GM12874 (cell line): ENCODE data around the gene CYP3A5.

ENCODE experiments used
- TF ChIP-seq, protein P1 (sequence below): IDR thresholded peaks from 2 replicates; pipeline ENCODE4 v1.5.1; 2011; ENCODE audit warnings: low read depth, mild to moderate bottlenecking, control low read depth, low read length, moderate library complexity; ENCODE audit not compliant: insufficient read depth

CYP3A5 gene

DNA sequence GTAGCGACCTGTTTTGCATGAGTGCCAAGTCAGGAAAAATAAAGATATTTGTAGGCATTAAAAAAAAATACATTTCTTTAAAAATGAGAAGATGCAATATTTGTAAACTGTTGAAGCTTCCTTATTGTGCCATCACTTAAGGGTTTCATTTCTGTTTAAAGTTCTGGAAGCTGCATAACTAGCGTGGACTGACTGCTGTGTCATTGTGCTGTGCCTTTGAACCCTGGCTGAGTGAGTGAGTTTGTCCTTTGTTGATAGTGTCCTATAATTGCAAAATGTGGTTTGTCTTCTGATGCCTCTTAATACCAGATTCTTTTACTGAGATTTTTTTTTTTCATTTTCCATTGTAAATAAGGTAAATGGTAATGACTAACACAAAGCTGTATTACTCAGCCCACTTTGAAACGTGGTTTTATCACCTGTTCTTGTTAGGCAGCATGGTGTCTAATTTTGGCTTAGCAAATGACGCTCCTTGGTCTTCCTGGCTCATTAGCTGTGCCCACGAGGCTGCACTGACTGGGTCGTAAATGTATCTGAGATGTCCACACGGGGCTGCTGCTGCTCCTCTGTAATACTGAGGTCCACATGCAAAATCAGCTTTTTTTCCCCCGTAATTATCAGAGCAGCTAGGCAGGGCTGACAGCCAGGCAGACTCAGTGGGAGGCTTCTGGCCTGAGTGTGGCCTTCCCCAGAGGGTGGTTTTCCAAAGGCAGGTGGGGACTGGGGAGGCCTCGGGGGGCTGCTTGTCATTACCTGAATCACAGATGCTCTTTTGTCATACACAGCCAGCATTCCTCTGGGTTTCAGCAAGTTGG is 48.3 kb downstream of the CYP3A5 start:
- TF ChIP-seq, protein P1, sequence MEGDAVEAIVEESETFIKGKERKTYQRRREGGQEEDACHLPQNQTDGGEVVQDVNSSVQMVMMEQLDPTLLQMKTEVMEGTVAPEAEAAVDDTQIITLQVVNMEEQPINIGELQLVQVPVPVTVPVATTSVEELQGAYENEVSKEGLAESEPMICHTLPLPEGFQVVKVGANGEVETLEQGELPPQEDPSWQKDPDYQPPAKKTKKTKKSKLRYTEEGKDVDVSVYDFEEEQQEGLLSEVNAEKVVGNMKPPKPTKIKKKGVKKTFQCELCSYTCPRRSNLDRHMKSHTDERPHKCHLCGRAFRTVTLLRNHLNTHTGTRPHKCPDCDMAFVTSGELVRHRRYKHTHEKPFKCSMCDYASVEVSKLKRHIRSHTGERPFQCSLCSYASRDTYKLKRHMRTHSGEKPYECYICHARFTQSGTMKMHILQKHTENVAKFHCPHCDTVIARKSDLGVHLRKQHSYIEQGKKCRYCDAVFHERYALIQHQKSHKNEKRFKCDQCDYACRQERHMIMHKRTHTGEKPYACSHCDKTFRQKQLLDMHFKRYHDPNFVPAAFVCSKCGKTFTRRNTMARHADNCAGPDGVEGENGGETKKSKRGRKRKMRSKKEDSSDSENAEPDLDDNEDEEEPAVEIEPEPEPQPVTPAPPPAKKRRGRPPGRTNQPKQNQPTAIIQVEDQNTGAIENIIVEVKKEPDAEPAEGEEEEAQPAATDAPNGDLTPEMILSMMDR: no peak

DNA sequence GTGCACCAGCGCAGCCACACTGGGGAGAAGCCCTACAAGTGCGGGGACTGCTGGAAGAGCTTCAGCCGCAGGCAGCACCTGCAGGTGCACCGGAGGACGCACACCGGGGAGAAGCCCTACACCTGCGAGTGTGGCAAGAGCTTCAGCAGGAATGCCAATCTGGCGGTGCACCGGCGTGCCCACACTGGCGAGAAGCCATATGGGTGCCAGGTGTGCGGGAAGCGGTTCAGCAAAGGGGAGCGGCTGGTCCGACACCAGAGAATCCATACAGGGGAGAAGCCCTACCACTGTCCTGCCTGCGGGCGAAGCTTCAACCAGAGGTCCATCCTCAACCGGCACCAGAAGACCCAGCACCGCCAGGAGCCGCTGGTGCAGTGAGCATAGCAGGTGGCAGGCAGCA is 50.2 kb downstream of the CYP3A5 start:
- TF ChIP-seq, protein P1: no peak

DNA sequence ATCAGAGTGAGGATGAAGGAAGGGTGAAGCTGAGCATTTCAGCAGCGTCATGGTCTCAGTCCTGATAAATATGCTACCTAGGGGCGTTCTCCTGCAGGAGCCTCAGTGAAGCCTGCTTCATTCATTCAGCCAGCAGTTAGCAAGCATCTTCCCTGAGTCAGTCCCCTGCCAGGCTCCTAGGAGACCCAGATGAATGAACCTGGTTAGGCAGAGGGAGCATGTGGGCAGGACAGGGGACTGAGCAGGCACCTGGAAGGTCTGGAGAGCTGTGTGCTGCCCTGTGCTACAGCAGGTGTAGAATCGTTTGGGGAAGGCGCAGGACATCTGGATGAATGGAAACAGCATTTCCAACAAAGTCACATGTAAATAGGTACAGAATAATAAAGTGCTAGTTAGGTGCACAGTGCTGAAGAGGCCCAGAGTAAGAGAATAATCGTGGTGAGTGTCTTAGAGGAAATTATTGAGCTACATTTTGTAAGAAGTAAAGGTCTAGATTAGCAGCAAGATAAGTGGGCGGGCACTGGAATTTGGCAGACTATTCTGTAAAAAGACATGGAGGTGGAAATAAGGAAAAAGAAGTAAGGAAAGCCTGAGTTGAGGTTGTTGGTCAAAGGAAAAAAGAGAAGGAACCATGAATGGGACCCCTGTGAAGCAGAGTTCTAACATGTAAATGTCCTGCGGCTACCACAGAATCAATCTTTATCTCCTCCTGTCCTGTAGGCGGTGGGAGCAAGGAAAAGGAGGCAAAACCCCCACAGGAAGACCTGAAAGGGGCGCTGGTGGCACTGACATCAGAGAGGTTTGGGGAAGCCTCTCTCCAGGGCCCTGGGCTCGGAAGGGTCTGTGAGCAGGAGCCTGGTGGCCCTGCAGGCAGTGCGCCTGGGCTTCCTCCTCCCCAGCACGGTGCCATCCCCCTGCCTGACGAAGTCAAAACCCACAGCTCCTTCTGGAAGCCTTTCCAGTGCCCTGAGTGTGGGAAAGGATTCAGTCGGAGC is 51.0 kb downstream of the CYP3A5 start:
- TF ChIP-seq, protein P1: no peak

DNA sequence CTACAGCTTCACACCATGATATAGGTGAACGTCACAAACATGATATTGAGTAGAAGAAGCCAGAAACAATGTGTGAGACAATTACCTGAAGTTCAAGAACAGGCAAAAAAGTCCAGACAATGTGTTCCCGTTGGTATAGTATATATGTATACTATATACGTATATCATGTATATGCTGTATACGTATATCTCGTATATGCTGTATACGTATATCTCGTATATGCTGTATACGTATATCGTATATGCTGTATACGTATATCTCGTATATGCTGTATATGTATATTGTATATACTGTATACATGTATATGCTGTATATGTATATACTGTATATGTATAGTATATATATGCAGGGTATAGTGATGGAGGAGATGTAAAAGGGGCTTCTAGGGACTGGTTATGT is 52.3 kb downstream of the CYP3A5 start:
- TF ChIP-seq, protein P1: no peak

DNA sequence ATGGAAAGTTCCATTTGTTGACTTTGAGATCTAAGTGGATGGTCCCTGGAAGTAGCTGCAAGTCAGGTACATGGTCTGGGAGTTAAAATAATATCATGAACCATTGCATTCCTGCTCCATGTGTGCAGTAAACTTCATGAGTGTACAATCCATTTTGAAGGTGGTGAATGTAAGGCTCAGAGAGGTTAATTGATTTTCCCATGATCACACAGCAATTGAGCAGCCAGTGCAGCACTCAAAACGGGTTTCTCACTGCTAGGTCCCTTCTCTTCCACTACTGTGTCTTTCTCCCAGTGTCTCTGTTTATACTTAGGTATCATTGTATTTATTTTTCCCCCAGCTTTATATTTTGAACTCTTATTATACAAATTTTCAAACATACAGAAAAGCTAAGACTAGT is 53.1 kb downstream of the CYP3A5 start:
- TF ChIP-seq, protein P1: no peak

DNA sequence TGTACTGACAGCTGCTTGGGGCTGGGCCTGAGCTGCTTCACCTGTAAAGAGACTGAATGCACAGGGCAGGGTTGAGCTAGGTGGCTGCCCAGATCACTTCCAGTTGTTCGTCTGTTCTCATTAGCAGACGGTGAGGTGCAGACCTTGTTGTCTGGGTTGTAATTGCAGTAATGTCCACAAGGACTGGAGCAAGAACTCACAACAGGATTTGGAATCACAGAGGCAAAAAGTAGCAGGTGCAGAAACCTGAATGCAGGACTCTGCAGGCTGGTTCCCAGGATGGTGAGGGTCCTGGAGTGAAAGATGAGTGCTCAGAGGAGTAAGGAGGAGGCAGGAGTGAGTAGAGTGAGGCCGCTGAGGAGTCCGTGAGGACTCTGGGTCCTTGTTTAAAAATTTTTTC is 53.8 kb downstream of the CYP3A5 start:
- TF ChIP-seq, protein P1: no peak

DNA sequence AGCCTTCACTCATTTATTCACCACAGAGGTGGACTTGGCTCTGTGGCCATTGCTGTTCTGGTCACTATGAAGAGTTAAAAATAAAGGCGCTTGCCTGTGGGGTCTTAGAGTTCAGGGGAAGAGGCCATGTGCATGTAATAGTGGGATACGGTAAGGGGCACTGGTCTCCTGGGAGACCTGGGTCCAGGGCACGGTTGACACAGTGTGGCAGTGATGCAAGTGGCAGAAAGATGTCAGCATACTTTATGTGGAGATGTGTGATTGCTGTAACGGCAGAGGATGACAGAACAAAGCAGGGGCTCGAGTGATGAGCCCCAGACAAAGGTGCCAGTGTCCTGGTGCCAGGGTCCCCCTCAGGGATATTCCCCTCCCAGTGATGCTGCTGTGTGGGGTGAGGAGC is 54.5 kb downstream of the CYP3A5 start:
- TF ChIP-seq, protein P1: no peak
